Ureter (tissue), 1 donor: ENCODE results near the gene BBLN. TPM values are rescaled to one million over a fixed set of nuclear protein-coding genes. Genes with fewer than 3 reads are reported as not detected.
A peak's percentile ranks its signal among the peaks of the same experiment; 100 is the strongest.
"Not testable (repeated sequence)": the region's sequence is repeated elsewhere in the genome, so short reads cannot be mapped to it uniquely, and the experiment has no call there.

Experiments
- DNase-seq: peaks from one replicate; pipeline ENCODE4 v3.0.0-alpha.2; 2020; ENCODE audit warnings: low spot score
- total RNA-seq: library from RNA; stranded (reverse); gene quantifications from one replicate; pipeline ENCODE4 v1.2.4, GENCODE V29; 2023
- donor health status: DM: yes; HTN: yes; CAD: no.

BBLN gene
- 179 TPM for total RNA-seq

DNA sequence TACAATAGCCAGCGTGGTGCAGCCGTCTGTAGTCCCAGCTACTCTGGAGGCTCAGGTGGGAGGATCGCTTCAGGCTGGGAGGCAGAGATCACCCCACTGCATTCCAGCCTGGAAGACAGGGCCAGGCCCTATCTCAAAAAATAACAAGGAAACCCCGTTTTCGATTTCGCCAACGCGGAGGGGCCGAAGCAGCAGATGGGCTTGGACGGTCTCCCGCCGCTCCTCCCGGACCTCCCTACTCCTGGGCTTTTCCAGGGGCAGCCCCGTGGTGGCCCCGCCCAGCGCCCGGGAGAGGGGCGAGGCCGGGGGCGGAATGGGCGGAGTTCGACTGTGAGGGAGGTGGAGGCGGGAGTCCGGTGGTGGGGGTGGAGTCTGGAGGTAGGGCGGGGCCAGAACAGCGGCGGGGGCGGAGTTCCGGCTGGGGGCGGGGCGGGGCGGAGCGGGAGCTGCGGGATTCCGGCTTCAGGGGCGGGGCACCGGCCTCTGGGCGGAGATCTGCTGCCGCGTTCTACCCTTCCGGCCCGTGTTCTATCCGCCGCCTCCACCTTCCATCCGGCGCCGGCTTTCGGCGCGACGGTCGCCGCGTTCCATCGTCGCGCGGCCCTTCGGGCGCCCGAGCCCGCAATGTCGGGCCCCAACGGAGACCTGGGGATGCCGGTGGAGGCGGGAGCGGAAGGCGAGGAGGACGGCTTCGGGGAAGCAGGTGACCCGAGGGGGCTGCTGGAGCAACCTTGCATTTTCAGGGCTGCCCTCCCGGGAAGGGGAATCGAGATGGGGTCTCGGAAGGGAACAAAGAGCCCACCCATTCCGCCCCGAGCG, at the start of gene BBLN:
TSS of gene BBLN (plus strand) at position 482 of the 819 bp plus-strand sequence. CDS start at position 625, 143 bp downstream.
- peak; percentile 96 for DNase-seq

GRCh38 chr9:128111726-128112125, 48.3 kb upstream of the BBLN start:
- DNase-seq, result not testable (repeated sequence)

- no peak for DNase-seq
Measured at GRCh38 chr9:128113526-128114325, 46.3 kb upstream of the BBLN start.

- DNase-seq, result no peak
Measured at GRCh38 chr9:128114326-128115186, 45.5 kb upstream of the BBLN start.

GRCh38 chr9:128115187-128116103, 44.6 kb upstream of the BBLN start:
- DNase-seq, result peak; percentile 86

- DNase-seq, result no peak
Measured at GRCh38 chr9:128116104-128117083, 43.7 kb upstream of the BBLN start.

- peak; percentile 95 for DNase-seq
Measured at GRCh38 chr9:128117613-128118471, 42.2 kb upstream of the BBLN start.

GRCh38 chr9:128118472-128118857, 41.6 kb upstream of the BBLN start:
- DNase-seq, result no peak

- DNase-seq, result no peak
Measured at GRCh38 chr9:128118971-128119665, 40.9 kb upstream of the BBLN start.

GRCh38 chr9:128120061-128120740, 39.9 kb upstream of the BBLN start:
- DNase-seq, result no peak

DNA sequence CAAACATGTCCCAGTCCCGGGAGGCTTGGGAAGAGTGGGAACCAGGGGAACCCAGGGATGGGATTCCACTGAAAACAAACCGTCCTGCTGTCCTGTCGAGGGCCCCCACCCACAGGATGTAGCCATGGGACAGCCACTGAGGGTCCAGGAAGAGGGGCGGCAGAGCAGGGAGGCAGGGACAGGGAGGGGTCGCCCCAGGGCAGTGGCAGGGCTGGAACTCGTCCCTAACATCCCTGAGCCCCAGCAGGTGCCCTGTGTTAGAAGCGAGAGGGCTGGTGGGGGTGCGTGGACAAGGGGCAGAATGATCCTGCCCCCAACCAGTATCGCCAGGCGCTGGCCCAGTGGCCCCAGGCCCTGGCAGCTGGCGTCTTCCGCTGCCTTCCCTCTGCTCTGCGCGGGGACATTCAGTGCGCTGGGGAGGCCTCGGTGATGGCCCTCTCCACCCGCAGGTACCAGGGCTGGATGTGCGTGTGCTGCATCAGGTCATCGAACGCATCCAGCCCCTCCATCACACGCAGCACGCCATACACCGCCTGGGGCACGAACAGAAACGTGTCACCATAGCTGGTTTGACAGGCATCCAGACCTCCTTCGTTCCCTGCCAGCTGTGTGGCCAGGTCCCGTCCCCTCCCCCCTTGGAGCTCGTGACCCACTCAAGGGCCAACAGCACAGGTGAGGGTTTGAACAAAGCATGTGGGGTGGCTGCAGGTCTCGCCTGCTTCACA, 39.2 kb upstream of the BBLN start:
- no peak for DNase-seq

- DNase-seq, result no peak
Measured at GRCh38 chr9:128121466-128121810, 38.6 kb upstream of the BBLN start.

DNA sequence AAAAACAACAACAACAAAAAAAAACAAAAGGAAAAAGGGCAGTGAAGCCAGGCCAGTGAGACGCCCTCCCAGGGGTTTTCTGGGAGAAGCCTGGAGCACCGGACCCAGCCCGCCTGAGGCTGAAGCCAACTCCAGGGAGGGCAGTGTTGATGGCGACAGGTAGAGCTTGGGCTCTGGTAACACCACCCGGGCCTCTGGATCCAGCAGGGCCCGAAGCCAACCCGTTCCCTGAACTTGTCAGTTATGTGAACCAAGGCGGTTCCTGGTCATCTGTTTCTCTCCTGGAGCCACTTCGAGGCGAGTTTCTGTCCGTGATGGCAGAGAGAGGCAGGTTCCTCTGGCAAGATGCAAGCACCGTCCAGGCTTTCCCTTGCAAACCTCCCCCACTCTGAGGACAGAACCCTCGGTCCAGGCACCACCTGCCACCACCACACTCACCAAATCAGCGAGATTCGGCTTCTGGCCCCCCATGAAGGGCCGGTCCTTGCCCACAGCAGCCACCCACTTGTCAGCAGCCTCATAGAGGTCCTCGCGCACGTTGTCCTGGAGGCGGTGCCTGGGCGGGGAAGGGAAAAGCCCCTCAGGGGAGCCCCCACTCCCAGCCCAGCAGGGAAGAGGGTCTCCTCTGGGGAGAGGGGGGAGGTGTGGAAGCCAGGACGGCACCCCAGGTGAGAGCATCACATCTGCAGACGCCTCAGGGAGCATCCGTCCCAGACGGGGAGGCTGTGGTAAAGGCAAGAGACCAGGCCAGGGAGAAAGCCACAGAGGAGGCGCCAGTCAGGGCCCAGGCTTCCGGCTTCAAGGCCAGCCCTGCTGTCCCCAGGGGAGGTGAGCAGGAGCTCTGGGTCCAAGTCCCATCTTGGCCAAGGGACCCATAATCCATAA, 37.9 kb upstream of the BBLN start:
- DNase-seq, result no peak

- no peak for DNase-seq
Measured at GRCh38 chr9:128122809-128123175, 37.3 kb upstream of the BBLN start.

GRCh38 chr9:128123451-128124080, 36.5 kb upstream of the BBLN start:
- no peak for DNase-seq
